PC-3 (cell line): ENCODE results near the gene MARK3.

ENCODE experiments used
- CTCF ChIP-seq: fragments of 300-600 bp; sonication (generic); conservative IDR thresholded peaks from 2 replicates; pipeline ENCODE4 v1.5.1; 2017; ENCODE audit warnings: antibody characterized with exemption, low read depth, mild to moderate bottlenecking, low read length
- EZH2 ChIP-seq: fragments of 300-600 bp; sonication (generic); IDR thresholded peaks from one replicate; pipeline ENCODE4 v1.6.1; 2017; ENCODE audit warnings: antibody characterized with exemption, mild to moderate bottlenecking, low read length; ENCODE audit not compliant: unreplicated experiment

GRCh38 chr14:103495854-103496253 lies 110.6 kb downstream of the MARK3 start:
- TF ChIP-seq EZH2 (no peak), CTCF (no peak)
